ENCODE results near the gene TAP1.

The TAP1 gene

GRCh38 chr6:32796848-32797776 lies 56.4 kb downstream of the TAP1 start:
- DNase-seq = peak; percentile 70
